Neural cell (in vitro differentiated cells): ENCODE measurements around the gene B3GALNT2.

ENCODE experiments used
- EZH2 ChIP-seq: fragments of 200-600, 300-800 bp; shearing (Covaris generic), sonication (generic); IDR thresholded peaks from 2 replicates; pipeline ENCODE4 v1.6.1; 2014; ENCODE audit warnings: antibody characterized with exemption, low read length, borderline replicate concordance, mild to moderate bottlenecking; ENCODE audit not compliant: insufficient read depth, poor library complexity, severe bottlenecking
- POLR2AphosphoS5 ChIP-seq: IDR thresholded peaks from 2 replicates; pipeline ENCODE4 v1.6.1; 2012
- TF ChIP-seq, protein P1 (sequence below): fragments of 450-650 bp; IDR thresholded peaks from 2 replicates; pipeline ENCODE4 v1.5.1; 2014; ENCODE audit warnings: antibody characterized with exemption, mild to moderate bottlenecking, moderate library complexity; ENCODE audit not compliant: poor library complexity, severe bottlenecking
- TF ChIP-seq, protein P2 (sequence below): IDR thresholded peaks from 2 replicates; pipeline ENCODE4 v1.6.1; 2012; ENCODE audit warnings: borderline replicate concordance

DNA sequence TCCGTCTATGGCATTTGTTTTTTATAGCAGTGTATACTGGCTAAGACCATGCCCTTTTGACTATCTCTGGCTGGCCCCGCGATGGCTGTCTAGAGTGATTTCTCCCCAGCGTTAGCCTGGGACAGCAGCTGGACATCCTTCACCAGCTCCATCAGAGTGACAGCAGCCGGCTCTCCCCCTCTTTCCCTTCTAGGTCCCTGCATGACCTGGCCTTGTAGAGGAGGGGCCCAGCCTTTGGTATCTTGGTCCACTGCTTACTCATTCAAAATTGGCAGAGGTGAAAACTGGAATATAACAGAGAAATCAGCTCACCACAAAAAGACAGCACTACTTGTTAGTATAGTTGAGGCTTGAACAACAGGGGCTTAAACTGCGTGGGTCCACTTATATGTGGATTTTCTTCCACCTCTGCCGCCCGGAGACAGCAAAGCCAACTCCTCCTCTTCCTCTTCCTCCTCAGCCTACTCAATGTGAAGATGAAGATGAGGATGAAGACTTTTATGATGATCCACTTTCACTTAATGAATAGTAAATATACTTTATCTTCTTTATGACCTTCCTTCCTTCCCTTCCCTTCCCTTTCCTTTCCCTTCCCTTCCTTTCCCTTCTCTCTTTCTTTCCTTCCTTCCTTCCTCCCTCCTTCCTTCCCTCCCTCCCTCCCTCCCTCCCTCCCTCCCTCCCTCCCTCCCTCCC, 29.4 kb upstream of the B3GALNT2 start:
- TF ChIP-seq POLR2AphosphoS5 (no peak), EZH2 (no peak)
- TF ChIP-seq, protein P1, sequence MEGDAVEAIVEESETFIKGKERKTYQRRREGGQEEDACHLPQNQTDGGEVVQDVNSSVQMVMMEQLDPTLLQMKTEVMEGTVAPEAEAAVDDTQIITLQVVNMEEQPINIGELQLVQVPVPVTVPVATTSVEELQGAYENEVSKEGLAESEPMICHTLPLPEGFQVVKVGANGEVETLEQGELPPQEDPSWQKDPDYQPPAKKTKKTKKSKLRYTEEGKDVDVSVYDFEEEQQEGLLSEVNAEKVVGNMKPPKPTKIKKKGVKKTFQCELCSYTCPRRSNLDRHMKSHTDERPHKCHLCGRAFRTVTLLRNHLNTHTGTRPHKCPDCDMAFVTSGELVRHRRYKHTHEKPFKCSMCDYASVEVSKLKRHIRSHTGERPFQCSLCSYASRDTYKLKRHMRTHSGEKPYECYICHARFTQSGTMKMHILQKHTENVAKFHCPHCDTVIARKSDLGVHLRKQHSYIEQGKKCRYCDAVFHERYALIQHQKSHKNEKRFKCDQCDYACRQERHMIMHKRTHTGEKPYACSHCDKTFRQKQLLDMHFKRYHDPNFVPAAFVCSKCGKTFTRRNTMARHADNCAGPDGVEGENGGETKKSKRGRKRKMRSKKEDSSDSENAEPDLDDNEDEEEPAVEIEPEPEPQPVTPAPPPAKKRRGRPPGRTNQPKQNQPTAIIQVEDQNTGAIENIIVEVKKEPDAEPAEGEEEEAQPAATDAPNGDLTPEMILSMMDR, result no peak
- TF ChIP-seq, protein P2, sequence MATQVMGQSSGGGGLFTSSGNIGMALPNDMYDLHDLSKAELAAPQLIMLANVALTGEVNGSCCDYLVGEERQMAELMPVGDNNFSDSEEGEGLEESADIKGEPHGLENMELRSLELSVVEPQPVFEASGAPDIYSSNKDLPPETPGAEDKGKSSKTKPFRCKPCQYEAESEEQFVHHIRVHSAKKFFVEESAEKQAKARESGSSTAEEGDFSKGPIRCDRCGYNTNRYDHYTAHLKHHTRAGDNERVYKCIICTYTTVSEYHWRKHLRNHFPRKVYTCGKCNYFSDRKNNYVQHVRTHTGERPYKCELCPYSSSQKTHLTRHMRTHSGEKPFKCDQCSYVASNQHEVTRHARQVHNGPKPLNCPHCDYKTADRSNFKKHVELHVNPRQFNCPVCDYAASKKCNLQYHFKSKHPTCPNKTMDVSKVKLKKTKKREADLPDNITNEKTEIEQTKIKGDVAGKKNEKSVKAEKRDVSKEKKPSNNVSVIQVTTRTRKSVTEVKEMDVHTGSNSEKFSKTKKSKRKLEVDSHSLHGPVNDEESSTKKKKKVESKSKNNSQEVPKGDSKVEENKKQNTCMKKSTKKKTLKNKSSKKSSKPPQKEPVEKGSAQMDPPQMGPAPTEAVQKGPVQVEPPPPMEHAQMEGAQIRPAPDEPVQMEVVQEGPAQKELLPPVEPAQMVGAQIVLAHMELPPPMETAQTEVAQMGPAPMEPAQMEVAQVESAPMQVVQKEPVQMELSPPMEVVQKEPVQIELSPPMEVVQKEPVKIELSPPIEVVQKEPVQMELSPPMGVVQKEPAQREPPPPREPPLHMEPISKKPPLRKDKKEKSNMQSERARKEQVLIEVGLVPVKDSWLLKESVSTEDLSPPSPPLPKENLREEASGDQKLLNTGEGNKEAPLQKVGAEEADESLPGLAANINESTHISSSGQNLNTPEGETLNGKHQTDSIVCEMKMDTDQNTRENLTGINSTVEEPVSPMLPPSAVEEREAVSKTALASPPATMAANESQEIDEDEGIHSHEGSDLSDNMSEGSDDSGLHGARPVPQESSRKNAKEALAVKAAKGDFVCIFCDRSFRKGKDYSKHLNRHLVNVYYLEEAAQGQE, result no peak
